Measurements from ENCODE around the gene LDB2.

Gene LDB2

GRCh38 chr4:16767861-16768260 lies 130.6 kb downstream of the LDB2 start:
- H3K4me3 ChIP-seq (ENCODE audit: low read length) = no peak overlapping the region
- DNase-seq (ENCODE audit: low read depth, low spot score) = no peak

- H3K4me3 ChIP-seq (ENCODE audit: low read length) = no peak overlapping the region
- DNase-seq (ENCODE audit: low read depth, low spot score) = no peak
These were observed 131.2 kb downstream of the LDB2 start for GRCh38 chr4:16767251-16767650.

- no peak overlapping the region for H3K4me3 ChIP-seq (ENCODE audit: low read length)
- no peak for DNase-seq (ENCODE audit: low read depth, low spot score)
These were observed 132.9 kb downstream of the LDB2 start for GRCh38 chr4:16765546-16765945.

- H3K4me3 ChIP-seq (ENCODE audit: low read length) = no peak overlapping the region
- no peak for DNase-seq (ENCODE audit: low read depth, low spot score)
These were observed 133.8 kb downstream of the LDB2 start for GRCh38 chr4:16764622-16765021.

- H3K4me3 ChIP-seq (ENCODE audit: low read length) = no peak overlapping the region
- no peak for DNase-seq (ENCODE audit: low read depth, low spot score)
These were observed 137.7 kb downstream of the LDB2 start for GRCh38 chr4:16760617-16761363.

GRCh38 chr4:16759931-16760582 lies 138.4 kb downstream of the LDB2 start:
- DNase-seq (ENCODE audit: low read depth, low spot score) = no peak
- no peak overlapping the region for H3K4me3 ChIP-seq (ENCODE audit: low read length)

GRCh38 chr4:16758816-16759215 lies 139.6 kb downstream of the LDB2 start:
- no peak for DNase-seq (ENCODE audit: low read depth, low spot score)
- no peak overlapping the region for H3K4me3 ChIP-seq (ENCODE audit: low read length)

- no peak overlapping the region for H3K4me3 ChIP-seq (ENCODE audit: low read length)
- DNase-seq (ENCODE audit: low read depth, low spot score) = no peak
These were observed 140.2 kb downstream of the LDB2 start for GRCh38 chr4:16758255-16758654.

- no peak for DNase-seq (ENCODE audit: low read depth, low spot score)
- no peak overlapping the region for H3K4me3 ChIP-seq (ENCODE audit: low read length)
These were observed 141.3 kb downstream of the LDB2 start for GRCh38 chr4:16757080-16757521.

GRCh38 chr4:16754104-16754503 lies 144.3 kb downstream of the LDB2 start:
- H3K4me3 ChIP-seq (ENCODE audit: low read length) = no peak overlapping the region
- no peak for DNase-seq (ENCODE audit: low read depth, low spot score)

GRCh38 chr4:16752150-16752549 lies 146.3 kb downstream of the LDB2 start:
- peak; percentile 2 for DNase-seq (ENCODE audit: low read depth, low spot score)
- H3K4me3 ChIP-seq (ENCODE audit: low read length) = no peak overlapping the region

GRCh38 chr4:16750882-16751642 lies 147.4 kb downstream of the LDB2 start:
- DNase-seq (ENCODE audit: low read depth, low spot score) = no peak

GRCh38 chr4:16750216-16750615 lies 148.2 kb downstream of the LDB2 start:
- DNase-seq (ENCODE audit: low read depth, low spot score) = no peak

More at GRCh38 chr4:16750882-16751642, 147.4 kb downstream of the LDB2 start:
- H3K4me3 ChIP-seq (ENCODE audit: low read length) = no peak overlapping the region

GRCh38 chr4:16745887-16746286 lies 152.6 kb downstream of the LDB2 start:
- no peak for DNase-seq (ENCODE audit: low read depth, low spot score)
- no peak overlapping the region for H3K4me3 ChIP-seq (ENCODE audit: low read length)

More at GRCh38 chr4:16750216-16750615, 148.2 kb downstream of the LDB2 start:
- no peak overlapping the region for H3K4me3 ChIP-seq (ENCODE audit: low read length)

- H3K4me3 ChIP-seq (ENCODE audit: low read length) = no peak overlapping the region
- no peak for DNase-seq (ENCODE audit: low read depth, low spot score)
These were observed 153.3 kb downstream of the LDB2 start for GRCh38 chr4:16745009-16745635.

GRCh38 chr4:16741287-16741686 lies 157.2 kb downstream of the LDB2 start:
- no peak overlapping the region for H3K4me3 ChIP-seq (ENCODE audit: low read length)
- DNase-seq (ENCODE audit: low read depth, low spot score) = no peak

- no peak for DNase-seq (ENCODE audit: low read depth, low spot score)
- no peak overlapping the region for H3K4me3 ChIP-seq (ENCODE audit: low read length)
These were observed 158.3 kb downstream of the LDB2 start for GRCh38 chr4:16739997-16740624.

GRCh38 chr4:16738558-16738957 lies 159.9 kb downstream of the LDB2 start:
- no peak overlapping the region for H3K4me3 ChIP-seq (ENCODE audit: low read length)
- no peak for DNase-seq (ENCODE audit: low read depth, low spot score)

GRCh38 chr4:16733509-16733908 lies 164.9 kb downstream of the LDB2 start:
- H3K4me3 ChIP-seq (ENCODE audit: low read length) = no peak overlapping the region
- DNase-seq (ENCODE audit: low read depth, low spot score) = no peak

Measured in Jurkat, Clone E6-1 (cell line).